ENCODE measurements around the gene RBM7. TPM values are rescaled to one million over a fixed set of nuclear protein-coding genes. Genes with fewer than 3 reads are reported as not detected.

The RBM7 gene
- total RNA-seq, 1 donor from 2014 or later = 30.1 TPM

GRCh38 chr11:114449845-114450244, 49.4 kb downstream of the RBM7 start:
- Histone ChIP-seq H3K27me3 (no peaks in the 10 kb centered on the region), H3K4me1 (no peaks in the 10 kb centered on the region), H3K9me3 (no peaks in the 10 kb centered on the region), H3K27ac (no peak overlapping the region), H3K4me3 (no peak overlapping the region), H3K36me3 (peaks cover 62% of the 10 kb centered on the region)
- DNase-seq (no peak), ATAC-seq (no peak)
- TF ChIP-seq CTCF (IDR thresholded peaks at IDR 0.05) = no peak
- intact Hi-C loops (cut with DNase I) = no loop called here

GRCh38 chr11:114452399-114452798, 51.9 kb downstream of the RBM7 start:
- intact Hi-C loops (cut with DNase I) = no loop called here
- ATAC-seq = no peak
- no peaks in the 10 kb centered on the region for H3K4me1 ChIP-seq

More at GRCh38 chr11:114452399-114452798, 51.9 kb downstream of the RBM7 start:
- no peak for TF ChIP-seq CTCF (IDR thresholded peaks at IDR 0.05)
- Histone ChIP-seq H3K9me3 (no peaks in the 10 kb centered on the region), H3K27me3 (no peaks in the 10 kb centered on the region), H3K4me3 (no peak overlapping the region), H3K27ac (no peak overlapping the region), H3K36me3 (peaks cover 46% of the 10 kb centered on the region)
- no peak for DNase-seq

Other genes with a start within 250 kb of the RBM7 start
- gene NNMT, start 104.3 kb upstream of the RBM7 start, total RNA-seq = 349 TPM
- gene C11orf71, start 155 bp upstream of the RBM7 start, total RNA-seq = 8.1 TPM
- 78.4 TPM for gene REXO2, start 38.8 kb downstream of the RBM7 start, total RNA-seq
- not detected for gene NXPE1, start 159.2 kb downstream of the RBM7 start, total RNA-seq
- gene NXPE4, start 195.1 kb downstream of the RBM7 start, total RNA-seq = not detected

Measured in upper lobe of right lung (tissue), 1 donor.